Measurements from ENCODE around the gene PRC1. TPM values are rescaled to one million over a fixed set of nuclear protein-coding genes. Genes with fewer than 3 reads are reported as not detected.

Gene PRC1
- total and polyA plus RNA-seq, 2 of the 13 experiments (the other 11 are each of a cell fraction or from before 2014, with no cell fraction given), result 137 to 162 TPM

DNA sequence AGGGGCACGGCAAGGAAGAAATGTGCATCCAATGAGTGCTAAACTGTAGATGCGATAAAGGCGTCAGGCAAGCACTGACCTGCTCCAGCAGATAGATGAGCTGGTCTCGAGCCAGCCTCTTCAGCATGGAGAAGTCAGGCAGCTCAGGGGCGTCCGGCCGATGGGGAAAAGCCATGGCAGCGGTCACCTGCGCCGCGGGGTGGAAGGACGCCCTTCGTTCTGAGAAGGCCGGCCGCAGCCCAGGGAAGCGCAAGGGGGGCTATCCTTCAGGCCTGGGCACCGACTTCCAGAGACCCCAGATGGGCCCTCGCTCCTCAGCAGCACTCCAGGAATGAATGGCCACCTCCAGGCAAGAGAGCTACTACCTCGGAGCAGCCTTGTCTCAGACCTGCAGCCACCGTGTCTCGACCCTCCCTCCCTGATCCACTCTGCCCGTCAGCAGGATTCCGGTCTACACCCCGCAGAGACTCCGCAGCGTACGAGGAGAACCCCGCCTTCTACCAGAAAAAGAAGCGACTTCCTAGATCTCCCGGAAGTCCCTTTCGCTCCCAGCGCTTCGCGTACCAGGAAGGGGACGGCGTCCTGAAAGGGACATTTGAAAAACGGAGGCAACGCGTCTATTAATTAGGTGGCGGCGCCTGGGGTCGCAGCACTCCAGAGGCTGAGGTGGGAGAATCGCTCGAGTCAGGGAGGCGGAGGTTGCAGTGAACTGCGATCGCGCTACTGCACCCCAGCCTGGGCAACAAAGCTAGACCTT, 27.9 kb upstream of the PRC1 start, which contains the start of gene VPS33B:
VPS33B (minus strand) TSS at position 520 of the 757 bp plus-strand sequence; CDS start at position 175, 345 bp downstream.
- peak; percentile 96 for ATAC-seq
- in situ Hi-C loops (cut with HindIII; ENCODE audit: extremely low pct_ligation_motif_present, low pct_unique_long_range_greater_than_20kb), result no loop called here
- peak within 1 kb of the TSS; percentile 62 for H3K27ac ChIP-seq (ENCODE audit: extremely low read length, insufficient read depth, low read length)
- H3K27me3 ChIP-seq (ENCODE audit: control insufficient read depth in 1 of 2, insufficient read depth in 2 of 2, low read length in 2 of 2), result no peaks in the 10 kb centered on the region; a peak in 1 of 5 replicates
- peak; percentile 86 for DNase-seq (ENCODE audit: low spot score)
- BruUV-seq (replicated peaks), result TSS peak; percentile 82
- ChIA-PET POLR2A (interaction anchor here (0.8 to 2.1 kb wide), 3 partner anchors 18 to 91 kb away, joined by 3 to 4 read pairs (median 3); partner anchors contain the start of gene PRC1), CTCF (ENCODE audit: low intra/inter-chr PET ratio, low total read pairs) (interaction anchor here (1.1 kb wide), 1 partner anchor 27 kb away, joined by 3 read pairs; no protein-coding TSS in a partner anchor)
- WGBS (ENCODE audit: low lambda C conversion rate), result under 1% methylated on average over 29 of the region's 48 CpGs
- H3K9me3 ChIP-seq (ENCODE audit: low read length), result no peaks in the 10 kb centered on the region
- no peaks in the 10 kb centered on the region for H4K20me1 ChIP-seq (ENCODE audit: insufficient read depth, low read length)
- H3K4me1 ChIP-seq (ENCODE audit: insufficient read depth, low read length), result peaks cover 20% of the 10 kb centered on the region
- H3K4me3 ChIP-seq (replicated peaks in 1 of 3; ENCODE audit: insufficient read depth in 1 of 3, low read depth in 2 of 3, low read length in 3 of 3), result peak within 1 kb of the TSS; percentile 87 to 97 (median 95)
- FAIRE-seq, result peak; percentile 80
- intact Hi-C loops (cut with micrococcal nuclease; ENCODE audit: unreplicated experiment), result no loop called here
- peaks cover 19% of the 10 kb centered on the region for H3K79me2 ChIP-seq (ENCODE audit: insufficient read depth, low read length)
- peaks cover 1 to 3% of the 10 kb centered on the region in 2 experiments; a peak in 2 of 5 replicates for H3K36me3 ChIP-seq (replicated peaks in 1 of 2; ENCODE audit: control insufficient read depth in 1 of 2, insufficient read depth in 2 of 2, low read length in 2 of 2)
- H3K4me2 ChIP-seq (ENCODE audit: low read depth, low read length), result peak within 1 kb of the TSS; percentile 87
- peak within 1 kb of the TSS; percentile 98 for H2AFZ ChIP-seq (ENCODE audit: low read length)
- peak within 1 kb of the TSS; percentile 88 for H3K9ac ChIP-seq (ENCODE audit: insufficient read depth, low read depth, low read length)
- TF ChIP-seq, protein P1, sequence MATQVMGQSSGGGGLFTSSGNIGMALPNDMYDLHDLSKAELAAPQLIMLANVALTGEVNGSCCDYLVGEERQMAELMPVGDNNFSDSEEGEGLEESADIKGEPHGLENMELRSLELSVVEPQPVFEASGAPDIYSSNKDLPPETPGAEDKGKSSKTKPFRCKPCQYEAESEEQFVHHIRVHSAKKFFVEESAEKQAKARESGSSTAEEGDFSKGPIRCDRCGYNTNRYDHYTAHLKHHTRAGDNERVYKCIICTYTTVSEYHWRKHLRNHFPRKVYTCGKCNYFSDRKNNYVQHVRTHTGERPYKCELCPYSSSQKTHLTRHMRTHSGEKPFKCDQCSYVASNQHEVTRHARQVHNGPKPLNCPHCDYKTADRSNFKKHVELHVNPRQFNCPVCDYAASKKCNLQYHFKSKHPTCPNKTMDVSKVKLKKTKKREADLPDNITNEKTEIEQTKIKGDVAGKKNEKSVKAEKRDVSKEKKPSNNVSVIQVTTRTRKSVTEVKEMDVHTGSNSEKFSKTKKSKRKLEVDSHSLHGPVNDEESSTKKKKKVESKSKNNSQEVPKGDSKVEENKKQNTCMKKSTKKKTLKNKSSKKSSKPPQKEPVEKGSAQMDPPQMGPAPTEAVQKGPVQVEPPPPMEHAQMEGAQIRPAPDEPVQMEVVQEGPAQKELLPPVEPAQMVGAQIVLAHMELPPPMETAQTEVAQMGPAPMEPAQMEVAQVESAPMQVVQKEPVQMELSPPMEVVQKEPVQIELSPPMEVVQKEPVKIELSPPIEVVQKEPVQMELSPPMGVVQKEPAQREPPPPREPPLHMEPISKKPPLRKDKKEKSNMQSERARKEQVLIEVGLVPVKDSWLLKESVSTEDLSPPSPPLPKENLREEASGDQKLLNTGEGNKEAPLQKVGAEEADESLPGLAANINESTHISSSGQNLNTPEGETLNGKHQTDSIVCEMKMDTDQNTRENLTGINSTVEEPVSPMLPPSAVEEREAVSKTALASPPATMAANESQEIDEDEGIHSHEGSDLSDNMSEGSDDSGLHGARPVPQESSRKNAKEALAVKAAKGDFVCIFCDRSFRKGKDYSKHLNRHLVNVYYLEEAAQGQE (IDR thresholded peaks at IDR 0.05; ENCODE audit: borderline replicate concordance in 1 of 2, low read depth in 1 of 2, low read length in 2 of 2), result no peak
- TF ChIP-seq FOXK1 (CRISPR knock-in tag; IDR thresholded peaks at IDR 0.05; ENCODE audit: borderline replicate concordance, low read depth) (peak; percentile 54; the same call in 1 of the 2 replicates), THAP11 (CRISPR knock-in tag; IDR thresholded peaks at IDR 0.05) (peak; percentile 92), KDM5A (IDR thresholded peaks at IDR 0.05; ENCODE audit: borderline replicate concordance, low read length) (peak; percentile 83; the same call in 1 of the 2 replicates), GATAD2A (CRISPR knock-in tag; IDR thresholded peaks at IDR 0.05) (peak; percentile 43; the same call in 1 of the 2 replicates), TBP (CRISPR knock-in tag; IDR thresholded peaks at IDR 0.05) (no peak), ZSCAN20 (CRISPR knock-in tag; IDR thresholded peaks at IDR 0.05; ENCODE audit: borderline replicate concordance) (peak; percentile 73; the same call in 1 of the 2 replicates), SP1 (IDR thresholded peaks at IDR 0.05) (no peak), SP1 (CRISPR knock-in tag; IDR thresholded peaks at IDR 0.05) (peak; percentile 35; the same call in 1 of the 2 replicates), NCOA5 (CRISPR knock-in tag; IDR thresholded peaks at IDR 0.05) (no peak), ZNF607 (CRISPR knock-in tag; IDR thresholded peaks at IDR 0.05; ENCODE audit: borderline replicate concordance) (peak; percentile 64; the same call in 1 of the 2 replicates), SALL1 (CRISPR knock-in tag; IDR thresholded peaks at IDR 0.05) (peak; percentile 73), ZMYM3 (CRISPR knock-in tag; IDR thresholded peaks at IDR 0.05) (peak; percentile 62), REPIN1 (CRISPR knock-in tag; IDR thresholded peaks at IDR 0.05; ENCODE audit: borderline replicate concordance, low read depth) (no peak)
- TF ChIP-seq, protein P2, sequence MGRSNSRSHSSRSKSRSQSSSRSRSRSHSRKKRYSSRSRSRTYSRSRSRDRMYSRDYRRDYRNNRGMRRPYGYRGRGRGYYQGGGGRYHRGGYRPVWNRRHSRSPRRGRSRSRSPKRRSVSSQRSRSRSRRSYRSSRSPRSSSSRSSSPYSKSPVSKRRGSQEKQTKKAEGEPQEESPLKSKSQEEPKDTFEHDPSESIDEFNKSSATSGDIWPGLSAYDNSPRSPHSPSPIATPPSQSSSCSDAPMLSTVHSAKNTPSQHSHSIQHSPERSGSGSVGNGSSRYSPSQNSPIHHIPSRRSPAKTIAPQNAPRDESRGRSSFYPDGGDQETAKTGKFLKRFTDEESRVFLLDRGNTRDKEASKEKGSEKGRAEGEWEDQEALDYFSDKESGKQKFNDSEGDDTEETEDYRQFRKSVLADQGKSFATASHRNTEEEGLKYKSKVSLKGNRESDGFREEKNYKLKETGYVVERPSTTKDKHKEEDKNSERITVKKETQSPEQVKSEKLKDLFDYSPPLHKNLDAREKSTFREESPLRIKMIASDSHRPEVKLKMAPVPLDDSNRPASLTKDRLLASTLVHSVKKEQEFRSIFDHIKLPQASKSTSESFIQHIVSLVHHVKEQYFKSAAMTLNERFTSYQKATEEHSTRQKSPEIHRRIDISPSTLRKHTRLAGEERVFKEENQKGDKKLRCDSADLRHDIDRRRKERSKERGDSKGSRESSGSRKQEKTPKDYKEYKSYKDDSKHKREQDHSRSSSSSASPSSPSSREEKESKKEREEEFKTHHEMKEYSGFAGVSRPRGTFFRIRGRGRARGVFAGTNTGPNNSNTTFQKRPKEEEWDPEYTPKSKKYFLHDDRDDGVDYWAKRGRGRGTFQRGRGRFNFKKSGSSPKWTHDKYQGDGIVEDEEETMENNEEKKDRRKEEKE (IDR thresholded peaks at IDR 0.05), result no peak
- TF ChIP-seq, protein P3, sequence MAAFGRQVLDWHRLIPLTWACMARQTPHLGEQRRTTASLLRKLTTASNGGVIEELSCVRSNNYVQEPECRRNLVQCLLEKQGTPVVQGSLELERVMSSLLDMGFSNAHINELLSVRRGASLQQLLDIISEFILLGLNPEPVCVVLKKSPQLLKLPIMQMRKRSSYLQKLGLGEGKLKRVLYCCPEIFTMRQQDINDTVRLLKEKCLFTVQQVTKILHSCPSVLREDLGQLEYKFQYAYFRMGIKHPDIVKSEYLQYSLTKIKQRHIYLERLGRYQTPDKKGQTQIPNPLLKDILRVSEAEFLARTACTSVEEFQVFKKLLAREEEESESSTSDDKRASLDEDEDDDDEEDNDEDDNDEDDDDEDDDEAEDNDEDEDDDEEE (CRISPR knock-in tag; IDR thresholded peaks at IDR 0.05), result 0 out of 2 replicates have a peak, but pooled peaks have one; percentile 17

Measured in HepG2 (cell line).